NCI-H1930 (cell line): ENCODE results near the gene TBC1D21.
"Not testable (repeated sequence)": the region's sequence is repeated elsewhere in the genome, so short reads cannot be mapped to it uniquely, and the experiment has no call there.

Experiments
- DNase-seq, 2 experiments: peaks; one replicate each; lab custom pipeline; 2025; lab: John Stamatoyannopoulos, UW

TBC1D21 gene

DNA sequence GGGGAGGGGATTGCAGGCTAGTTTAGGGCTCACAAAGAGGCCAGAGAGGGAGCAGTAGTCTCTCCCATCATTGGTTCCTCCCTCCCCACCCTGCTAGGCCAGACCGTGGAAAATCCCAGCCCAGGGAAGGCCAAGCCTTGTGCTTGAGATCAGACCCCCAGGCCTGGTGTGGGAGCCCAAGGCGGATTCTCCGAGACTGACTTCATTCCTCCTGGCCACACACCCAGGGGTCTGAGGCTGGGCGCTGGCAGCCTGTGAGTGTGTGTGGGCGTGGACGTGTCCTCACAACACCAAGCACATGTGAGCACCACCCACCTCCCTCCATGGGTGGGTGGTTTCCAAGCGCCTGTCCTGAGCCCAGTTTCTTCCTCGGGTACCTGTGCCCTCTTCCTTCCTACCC lies 57.0 kb downstream of the TBC1D21 start:
- no peak for DNase-seq

GRCh38 chr15:73930790-73931281 lies 57.5 kb downstream of the TBC1D21 start:
- DNase-seq = no peak

- DNase-seq = no peak
Measured at GRCh38 chr15:73931441-73931840, 58.1 kb downstream of the TBC1D21 start.

DNA sequence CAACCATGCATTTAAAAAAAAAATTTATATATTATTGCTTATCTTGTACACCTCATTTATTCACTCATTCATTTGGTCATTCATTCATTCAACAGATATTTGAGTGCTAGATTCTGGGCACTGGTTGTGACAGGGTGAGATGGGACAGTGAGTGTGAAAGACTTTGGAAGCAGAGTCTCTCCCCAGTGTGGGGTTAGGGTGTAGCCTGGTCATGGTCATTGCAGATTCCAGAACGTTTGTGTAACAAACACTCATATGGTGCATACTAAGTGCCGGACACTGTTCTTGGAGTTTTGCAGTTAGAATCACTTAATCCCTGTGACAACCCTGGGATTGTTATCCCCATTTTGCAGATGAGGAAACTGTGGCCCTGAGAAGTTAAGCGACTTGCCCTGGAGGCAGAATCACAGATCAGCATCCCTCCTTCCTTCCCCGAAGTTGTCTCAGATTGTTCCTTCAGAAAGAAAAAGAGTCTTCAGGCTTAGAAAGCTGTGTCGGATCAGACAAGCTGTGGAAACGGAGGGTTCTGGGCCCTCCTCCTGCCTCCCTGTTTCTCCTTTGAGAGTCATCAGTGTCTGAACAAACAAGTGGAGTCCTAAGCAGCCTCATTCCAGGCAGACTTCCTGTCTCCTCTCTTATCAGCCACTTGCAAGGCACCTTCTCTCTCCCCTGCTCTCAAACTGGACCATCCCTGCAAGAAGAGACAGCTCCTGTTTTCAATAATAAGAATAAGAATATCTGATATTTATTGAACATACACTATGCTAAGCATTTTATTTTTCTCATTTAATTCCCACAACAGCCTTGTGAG lies 59.2 kb downstream of the TBC1D21 start:
- DNase-seq = no peak

DNA sequence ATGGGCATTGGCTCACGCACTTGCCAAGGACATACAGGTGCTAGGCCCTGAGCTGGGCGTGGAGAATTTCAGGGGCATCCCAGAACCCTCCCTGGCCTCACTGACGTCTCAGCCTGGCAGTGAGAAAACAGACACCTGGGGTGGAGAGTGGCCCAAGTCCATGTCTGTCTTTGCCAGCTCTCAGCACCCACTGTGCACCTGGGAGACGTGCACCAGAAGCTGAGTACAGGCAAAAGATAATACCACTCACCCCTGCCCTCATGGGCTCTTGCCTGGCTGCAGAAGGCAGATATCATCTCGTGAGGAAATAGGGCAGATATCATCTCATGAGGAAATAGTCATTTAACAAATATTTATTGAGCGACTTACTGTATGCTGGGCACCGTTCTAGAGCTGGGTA lies 60.9 kb downstream of the TBC1D21 start:
- DNase-seq = no peak

GRCh38 chr15:73935547-73935946 lies 62.2 kb downstream of the TBC1D21 start:
- DNase-seq = no peak

DNA sequence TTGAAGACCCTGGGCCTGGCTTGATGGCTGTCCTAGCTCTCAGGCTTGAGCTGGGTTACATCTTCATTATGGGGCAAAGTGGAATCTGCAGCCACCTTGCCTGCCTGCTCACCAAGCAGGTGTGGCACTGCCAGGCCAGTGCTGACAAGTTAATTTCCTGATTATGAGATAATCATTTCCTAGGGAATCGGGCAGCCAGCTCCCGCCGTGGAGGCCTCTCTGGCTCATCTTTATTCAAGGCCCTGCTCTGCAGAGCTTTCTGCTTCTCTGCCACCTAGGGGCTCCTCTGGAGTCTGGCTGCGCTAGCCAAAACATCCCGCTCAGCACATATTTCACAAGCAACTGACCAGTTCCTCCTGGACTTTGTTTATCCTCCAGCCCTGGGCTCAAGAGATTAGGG lies 62.8 kb downstream of the TBC1D21 start:
- no peak for DNase-seq

- no peak for DNase-seq
Measured at GRCh38 chr15:73936588-73937290, 63.4 kb downstream of the TBC1D21 start.

DNA sequence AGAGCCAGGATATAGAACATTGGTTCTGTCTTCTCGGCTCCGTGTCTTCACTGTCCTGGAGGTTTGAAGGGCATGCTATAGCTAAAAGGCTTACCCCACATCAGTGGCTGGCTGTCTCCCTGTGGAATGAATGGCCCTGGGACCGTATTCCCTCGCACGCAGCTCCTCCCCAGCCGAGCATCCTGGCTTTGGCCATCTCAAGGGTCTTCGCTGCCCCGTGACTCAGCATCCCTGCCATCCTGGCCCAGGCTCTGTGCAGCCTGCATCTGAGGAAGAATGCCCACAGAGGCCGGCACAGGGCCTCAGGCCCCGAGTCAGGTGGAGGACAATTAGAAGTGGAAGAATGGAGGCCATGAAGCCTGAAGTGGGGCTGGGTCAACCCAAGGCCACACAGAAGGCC lies 63.9 kb downstream of the TBC1D21 start:
- no peak for DNase-seq

GRCh38 chr15:73937726-73938125 lies 64.4 kb downstream of the TBC1D21 start:
- no peak for DNase-seq

- not testable (repeated sequence) for DNase-seq
Measured at GRCh38 chr15:73938516-73938915, 65.2 kb downstream of the TBC1D21 start.
